ENCODE data around the gene LRCOL1. TPM values are rescaled to one million over a fixed set of nuclear protein-coding genes. Genes with fewer than 3 reads are reported as not detected.

Gene LRCOL1
- total RNA-seq, 2 donors from 2014 or later, result not detected

- H3K36me3 ChIP-seq (ENCODE audit: control insufficient read depth, insufficient read depth, low read length), result peaks cover 98% of the 10 kb centered on the region
- H3K9me3 ChIP-seq (ENCODE audit: control insufficient read depth, low read length), result no peaks in the 10 kb centered on the region
- TF ChIP-seq CTCF (conservative IDR thresholded peaks at IDR 0.05), result no peak
- no peak overlapping the region for H3K4me3 Mint-ChIP-seq
- no peaks in the 10 kb centered on the region for H3K9me3 Mint-ChIP-seq
- 94 to 96% methylated on average over 15 to 21 of the region's 21 CpGs for WGBS, 2 experiments (ENCODE audit: insufficient coverage in 1 of 2, insufficient read length in 1 of 2)
- no peak overlapping the region for H3K27ac Mint-ChIP-seq
- H3K4me1 Mint-ChIP-seq, result no peaks in the 10 kb centered on the region
- no peak for DNase-seq
- no peaks in the 10 kb centered on the region for H3K4me1 ChIP-seq (ENCODE audit: control insufficient read depth, insufficient read depth, low read length)
- H3K27me3 Mint-ChIP-seq (ENCODE audit: insufficient read depth), result no peaks in the 10 kb centered on the region
- peaks cover 93% of the 10 kb centered on the region for H3K36me3 Mint-ChIP-seq (ENCODE audit: low read depth)
- no peak overlapping the region for H3K27ac ChIP-seq (ENCODE audit: low read depth, low read length)
- H3K9ac ChIP-seq (ENCODE audit: extremely low read depth, low read length, poor library complexity, severe bottlenecking), result no peak overlapping the region
- no peaks in the 10 kb centered on the region for H3K27me3 ChIP-seq (ENCODE audit: control insufficient read depth, insufficient read depth, low read length, poor library complexity, severe bottlenecking)
- H3K4me3 ChIP-seq (ENCODE audit: low read length), result no peak overlapping the region
Observed at GRCh38 chr12:132634411-132634990, 24.1 kb upstream of the LRCOL1 start.

GRCh38 chr12:132633901-132634300 lies 23.5 kb upstream of the LRCOL1 start:
- no peak for TF ChIP-seq CTCF (conservative IDR thresholded peaks at IDR 0.05)
- Mint-ChIP-seq H3K36me3 (ENCODE audit: low read depth) (peaks cover 92% of the 10 kb centered on the region), H3K27me3 (ENCODE audit: insufficient read depth) (no peaks in the 10 kb centered on the region), H3K27ac (no peak overlapping the region), H3K9me3 (no peaks in the 10 kb centered on the region), H3K4me1 (no peaks in the 10 kb centered on the region), H3K4me3 (no peak overlapping the region)
- no peak for DNase-seq
- Histone ChIP-seq H3K9ac (ENCODE audit: extremely low read depth, low read length, poor library complexity, severe bottlenecking) (no peak overlapping the region), H3K36me3 (ENCODE audit: control insufficient read depth, insufficient read depth, low read length) (peaks cover 98% of the 10 kb centered on the region), H3K27ac (ENCODE audit: low read depth, low read length) (no peak overlapping the region), H3K27me3 (ENCODE audit: control insufficient read depth, insufficient read depth, low read length, poor library complexity, severe bottlenecking) (no peaks in the 10 kb centered on the region), H3K4me1 (ENCODE audit: control insufficient read depth, insufficient read depth, low read length) (no peaks in the 10 kb centered on the region), H3K9me3 (ENCODE audit: control insufficient read depth, low read length) (no peaks in the 10 kb centered on the region), H3K4me3 (ENCODE audit: low read length) (no peak overlapping the region)
- WGBS, 2 experiments (ENCODE audit: insufficient coverage in 1 of 2, insufficient read length in 1 of 2), result 91 to 93% methylated on average over 9 to 10 of the region's 10 CpGs

- Mint-ChIP-seq H3K9me3 (no peaks in the 10 kb centered on the region), H3K4me1 (no peaks in the 10 kb centered on the region), H3K4me3 (no peak overlapping the region), H3K36me3 (ENCODE audit: low read depth) (peaks cover 92% of the 10 kb centered on the region), H3K27me3 (ENCODE audit: insufficient read depth) (no peaks in the 10 kb centered on the region), H3K27ac (no peak overlapping the region)
- Histone ChIP-seq H3K27me3 (ENCODE audit: control insufficient read depth, insufficient read depth, low read length, poor library complexity, severe bottlenecking) (no peaks in the 10 kb centered on the region), H3K4me3 (ENCODE audit: low read length) (no peak overlapping the region), H3K4me1 (ENCODE audit: control insufficient read depth, insufficient read depth, low read length) (no peaks in the 10 kb centered on the region), H3K27ac (ENCODE audit: low read depth, low read length) (no peak overlapping the region), H3K36me3 (ENCODE audit: control insufficient read depth, insufficient read depth, low read length) (peaks cover 98% of the 10 kb centered on the region), H3K9me3 (ENCODE audit: control insufficient read depth, low read length) (no peaks in the 10 kb centered on the region), H3K9ac (ENCODE audit: extremely low read depth, low read length, poor library complexity, severe bottlenecking) (no peak overlapping the region)
- WGBS, 2 experiments (ENCODE audit: insufficient coverage in 1 of 2, insufficient read length in 1 of 2), result 91 to 95% methylated on average over 5 to 8 of the region's 8 CpGs
- no peak for DNase-seq
- no peak for TF ChIP-seq CTCF (conservative IDR thresholded peaks at IDR 0.05)
Observed at GRCh38 chr12:132633398-132633797, 23.0 kb upstream of the LRCOL1 start.

Measured in endodermal cell (in vitro differentiated cells).